Upper lobe of left lung (tissue), 4 donors: ENCODE data around the gene UBXN10.

Experiments used
- POLR2AphosphoS5 ChIP-seq, 2 donors: sonication (generic); formaldehyde crosslinking; IDR thresholded peaks; one replicate each; pipeline ENCODE4 v1.5.1; 2017; ENCODE audit warnings: antibody characterized with exemption in 2 of 2
- TF ChIP-seq, protein P1 (sequence below), 6 experiments: fragments of 450-650 bp in 4 of 6; fragments of 200-600 bp in 2 of 6; sonication (generic) in 2 of 6; IDR thresholded peaks; one replicate each; pipeline ENCODE4 v1.5.1; 2016 to 2019; ENCODE audit warnings: antibody characterized with exemption in 6 of 6

DNA sequence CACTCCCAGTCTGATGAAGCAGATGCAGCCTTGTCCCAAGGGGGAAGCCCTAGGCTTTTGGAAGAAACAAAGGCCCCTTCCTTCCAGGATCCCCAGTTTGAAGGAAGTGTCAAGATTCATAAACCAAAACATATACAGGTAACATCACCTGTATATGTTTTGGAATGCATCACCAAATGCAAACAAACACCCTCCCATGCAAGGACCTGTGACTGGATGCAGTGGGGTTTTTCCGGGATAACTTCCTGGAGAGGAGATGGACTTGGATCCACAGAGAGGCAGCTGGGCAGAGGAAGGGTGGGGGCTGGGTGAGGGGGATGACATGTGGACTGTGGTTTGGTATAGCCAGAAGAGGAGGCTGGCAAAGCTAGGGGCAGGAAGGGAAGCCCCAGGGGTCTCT lies 48.3 kb upstream of the UBXN10 start:
- TF ChIP-seq, protein P1, sequence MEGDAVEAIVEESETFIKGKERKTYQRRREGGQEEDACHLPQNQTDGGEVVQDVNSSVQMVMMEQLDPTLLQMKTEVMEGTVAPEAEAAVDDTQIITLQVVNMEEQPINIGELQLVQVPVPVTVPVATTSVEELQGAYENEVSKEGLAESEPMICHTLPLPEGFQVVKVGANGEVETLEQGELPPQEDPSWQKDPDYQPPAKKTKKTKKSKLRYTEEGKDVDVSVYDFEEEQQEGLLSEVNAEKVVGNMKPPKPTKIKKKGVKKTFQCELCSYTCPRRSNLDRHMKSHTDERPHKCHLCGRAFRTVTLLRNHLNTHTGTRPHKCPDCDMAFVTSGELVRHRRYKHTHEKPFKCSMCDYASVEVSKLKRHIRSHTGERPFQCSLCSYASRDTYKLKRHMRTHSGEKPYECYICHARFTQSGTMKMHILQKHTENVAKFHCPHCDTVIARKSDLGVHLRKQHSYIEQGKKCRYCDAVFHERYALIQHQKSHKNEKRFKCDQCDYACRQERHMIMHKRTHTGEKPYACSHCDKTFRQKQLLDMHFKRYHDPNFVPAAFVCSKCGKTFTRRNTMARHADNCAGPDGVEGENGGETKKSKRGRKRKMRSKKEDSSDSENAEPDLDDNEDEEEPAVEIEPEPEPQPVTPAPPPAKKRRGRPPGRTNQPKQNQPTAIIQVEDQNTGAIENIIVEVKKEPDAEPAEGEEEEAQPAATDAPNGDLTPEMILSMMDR (IDR thresholded peaks at IDR 0.05) = no peak
- TF ChIP-seq POLR2AphosphoS5 (IDR thresholded peaks at IDR 0.05) = no peak
